NB4 (cell line): ENCODE measurements around the gene CADM2.

Experiments
- DNase-seq: peaks from one replicate; pipeline ENCODE4 v3.0.0; 2010; ENCODE audit warnings: low read depth
- H3K4me3 ChIP-seq: one replicate; pipeline ENCODE4 v1.5.1; 2011; ENCODE audit warnings: mild to moderate bottlenecking, low read depth, low read length, moderate library complexity
- CTCF ChIP-seq: IDR thresholded peaks from one replicate; pipeline ENCODE4 v1.5.1; 2012; ENCODE audit warnings: low read depth, low read length
- MAX ChIP-seq: IDR thresholded peaks from 2 replicates; pipeline ENCODE4 v1.6.1; 2011; ENCODE audit warnings: low read depth, low read length
- MYC ChIP-seq: IDR thresholded peaks from 2 replicates; pipeline ENCODE4 v1.6.1; 2011; ENCODE audit warnings: low read depth, low read length
- POLR2A ChIP-seq: IDR thresholded peaks from 2 replicates; pipeline ENCODE4 v1.6.1; 2011; ENCODE audit warnings: mild to moderate bottlenecking; ENCODE audit not compliant: insufficient read length; ENCODE audit errors: extremely low read depth

The CADM2 gene

DNA sequence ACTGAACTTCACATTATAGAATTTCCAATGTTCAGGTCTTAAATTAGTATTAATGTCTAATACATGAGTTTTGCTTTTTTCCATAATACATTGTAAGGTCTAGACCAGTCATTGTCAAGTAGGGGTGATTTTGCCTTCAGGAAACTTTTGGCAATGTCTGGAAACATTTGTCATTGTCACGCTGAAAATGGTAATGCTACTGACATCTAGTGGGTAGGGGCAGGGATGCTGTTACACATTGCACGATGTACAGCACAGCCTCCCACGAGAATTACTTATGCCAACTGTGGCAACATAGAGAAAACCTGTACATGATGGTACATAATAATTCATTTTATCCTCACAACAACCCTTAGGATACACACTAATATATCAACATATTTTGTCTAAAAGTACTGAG is 384.1 kb downstream of the CADM2 start:
- TF ChIP-seq MAX, result no peak
- peak; percentile 53 for TF ChIP-seq CTCF
- TF ChIP-seq MYC, result 0 out of 2 replicates have a peak, but pooled peaks have one; percentile 19
- H3K4me3 ChIP-seq, result no peak overlapping the region
- peak; percentile 42 for DNase-seq

DNA sequence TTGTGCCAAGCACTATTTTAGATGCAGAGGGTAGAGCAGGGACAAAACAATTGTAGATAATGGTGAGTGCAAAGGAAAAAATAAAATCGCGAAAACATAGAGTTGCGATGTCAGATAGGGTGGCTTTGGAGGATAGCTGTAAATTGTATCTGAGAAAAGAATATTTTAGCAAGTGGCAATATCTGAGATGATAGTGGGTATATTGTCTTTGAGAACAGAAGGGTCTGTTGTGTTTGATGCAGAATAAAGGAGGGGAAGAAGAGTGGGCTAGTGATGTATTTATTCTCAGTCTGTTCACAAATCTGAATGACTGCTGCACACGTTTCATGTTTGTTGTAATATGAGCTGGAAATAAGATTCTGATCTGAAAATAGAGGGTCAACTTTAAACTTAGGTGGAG is 396.8 kb downstream of the CADM2 start:
- TF ChIP-seq POLR2A (no peak), MAX (no peak), CTCF (no peak)
- H3K4me3 ChIP-seq, result no peak overlapping the region
- DNase-seq, result no peak

GRCh38 chr3:85360742-85361387 is 402.1 kb downstream of the CADM2 start:
- TF ChIP-seq POLR2A (no peak), CTCF (peak; percentile 45)
- DNase-seq, result peak; percentile 57
- no peak overlapping the region for H3K4me3 ChIP-seq

GRCh38 chr3:85364296-85364909 is 405.6 kb downstream of the CADM2 start:
- no peak for TF ChIP-seq CTCF
- no peak for TF ChIP-seq MAX
- TF ChIP-seq POLR2A, result no peak
- TF ChIP-seq MYC, result no peak
- no peak for DNase-seq
- H3K4me3 ChIP-seq, result no peak overlapping the region

GRCh38 chr3:85370341-85370740 is 411.6 kb downstream of the CADM2 start:
- H3K4me3 ChIP-seq, result no peak overlapping the region
- TF ChIP-seq POLR2A (no peak), CTCF (no peak), MYC (no peak), MAX (no peak)
- DNase-seq, result no peak

GRCh38 chr3:85376131-85376530 is 417.3 kb downstream of the CADM2 start:
- no peak for TF ChIP-seq MAX
- no peak for TF ChIP-seq MYC
- no peak for TF ChIP-seq CTCF
- DNase-seq, result no peak
- H3K4me3 ChIP-seq, result no peak overlapping the region
